ENCODE results near the gene KRTAP10-1. TPM values are rescaled to one million over a fixed set of nuclear protein-coding genes. Genes with fewer than 3 reads are reported as not detected.

Gene KRTAP10-1
- total RNA-seq, 2 experiments from 2014 or later: not detected

Other genes with a start within 250 kb of the KRTAP10-1 start
- gene PFKL, start 240.1 kb downstream of the KRTAP10-1 start, total RNA-seq: 100 to 1,000 TPM; 150 to 154 TPM
- gene CFAP410, start 200.8 kb downstream of the KRTAP10-1 start, total RNA-seq: 10 to 100 TPM; 14.0 to 14.8 TPM
- 1 to 10 TPM; 2.9 to 3.7 TPM for gene TRPM2, start 186.6 kb downstream of the KRTAP10-1 start, total RNA-seq
- 1 to 10 TPM; 1.8 to 1.9 TPM for gene LRRC3, start 84.7 kb downstream of the KRTAP10-1 start, total RNA-seq
- gene KRTAP10-2, start 11.3 kb upstream of the KRTAP10-1 start, total RNA-seq: not detected
- not detected for gene KRTAP10-3, start 18.6 kb upstream of the KRTAP10-1 start, total RNA-seq
- not detected for gene KRTAP10-4, start 33.5 kb upstream of the KRTAP10-1 start, total RNA-seq
- not detected for gene KRTAP10-5, start 40.4 kb upstream of the KRTAP10-1 start, total RNA-seq
- gene KRTAP10-6, start 52.3 kb upstream of the KRTAP10-1 start, total RNA-seq: not detected
- gene KRTAP10-7, start 60.4 kb upstream of the KRTAP10-1 start, total RNA-seq: not detected
- gene KRTAP10-8, start 71.9 kb upstream of the KRTAP10-1 start, total RNA-seq: not detected
- not detected for gene KRTAP10-9, start 86.9 kb upstream of the KRTAP10-1 start, total RNA-seq
- not detected for gene KRTAP10-10, start 97.2 kb upstream of the KRTAP10-1 start, total RNA-seq
- gene KRTAP10-11, start 106.2 kb upstream of the KRTAP10-1 start, total RNA-seq: not detected
- gene KRTAP12-4, start 114.5 kb upstream of the KRTAP10-1 start, total RNA-seq: not detected
- gene KRTAP12-3, start 117.7 kb upstream of the KRTAP10-1 start, total RNA-seq: not detected
- not detected for gene KRTAP12-2, start 126.7 kb upstream of the KRTAP10-1 start, total RNA-seq
- not detected for gene KRTAP12-1, start 142.0 kb upstream of the KRTAP10-1 start, total RNA-seq
- not detected for gene KRTAP10-12, start 157.0 kb upstream of the KRTAP10-1 start, total RNA-seq
- gene TSPEAR, start 171.4 kb upstream of the KRTAP10-1 start, total RNA-seq: not detected

All from activated naive CD8-positive, alpha-beta T cell treated with anti-CD3 and anti-CD28 coated beads for 36 hours (primary cell).